Smooth muscle cell (in vitro differentiated cells): ENCODE measurements around the gene NUSAP1. TPM values are rescaled to one million over a fixed set of nuclear protein-coding genes. Genes with fewer than 3 reads are reported as not detected.
A peak's percentile ranks its signal among the peaks of the same experiment; 100 is the strongest.
"Not testable (repeated sequence)": the region's sequence is repeated elsewhere in the genome, so short reads cannot be mapped to it uniquely, and the experiment has no call there.

Experiments used
- DNase-seq: peaks from one replicate; lab custom pipeline; 2025; ENCODE audit not compliant: unreplicated experiment; lab: John Stamatoyannopoulos, UW
- H2AFZ ChIP-seq: fragments of 200-600 bp; sonication (generic); 2 replicates; pipeline ENCODE4 v1.6.0; 2016; ENCODE audit warnings: antibody characterized with exemption, low read depth, mild to moderate bottlenecking
- H3F3A ChIP-seq: fragments of 200-600 bp; sonication (generic); 2 replicates; pipeline ENCODE4 v1.6.0; 2017; ENCODE audit warnings: antibody characterized with exemption, low read depth
- H3K27ac ChIP-seq: fragments of 200-600 bp; sonication (generic); 2 replicates; pipeline ENCODE4 v1.5.1; 2016; ENCODE audit warnings: low read depth, mild to moderate bottlenecking
- H3K27me3 ChIP-seq: fragments of 200-600 bp; sonication (generic); 2 replicates; pipeline ENCODE4 v1.6.1; 2016; ENCODE audit warnings: low read depth, mild to moderate bottlenecking
- H3K36me3 ChIP-seq: fragments of 200-600 bp; sonication (generic); 2 replicates; pipeline ENCODE4 v1.5.1; 2016; ENCODE audit warnings: low read depth
- H3K4me1 ChIP-seq: fragments of 200-600 bp; sonication (generic); 2 replicates; pipeline ENCODE4 v1.5.1; 2016; ENCODE audit warnings: low read depth
- H3K4me2 ChIP-seq: fragments of 200-600 bp; sonication (generic); 2 replicates; pipeline ENCODE4 v1.6.0; 2016; ENCODE audit warnings: mild to moderate bottlenecking
- H3K4me3 ChIP-seq: fragments of 200-600 bp; sonication (generic); 2 replicates; pipeline ENCODE4 v1.5.1; 2016; ENCODE audit warnings: mild to moderate bottlenecking
- H3K79me2 ChIP-seq: fragments of 200-600 bp; sonication (generic); 2 replicates; pipeline ENCODE4 v1.6.0; 2016; ENCODE audit warnings: low read depth, mild to moderate bottlenecking
- H3K9ac ChIP-seq: fragments of 200-600 bp; sonication (generic); 2 replicates; pipeline ENCODE4 v1.6.0; 2016; ENCODE audit warnings: low read depth
- H3K9me3 ChIP-seq: fragments of 200-600 bp; sonication (generic); replicated peaks from 2 replicates; pipeline ENCODE4 v1.5.1; 2016; ENCODE audit warnings: low read depth
- H4K20me1 ChIP-seq: fragments of 200-600 bp; sonication (generic); 2 replicates; pipeline ENCODE4 v1.6.0; 2016; ENCODE audit warnings: low read depth
- WGBS: methylation state at CpG from one replicate; pipeline ENCODE4 v1.1.7; 2016; ENCODE audit warnings: low lambda C conversion rate; 5-methylcytosine and 5-hydroxymethylcytosine counted together
- polyA plus RNA-seq: library from polyadenylated mRNA; unstranded; fragments of >200 nt; fragmentation: Nextera tagmentation; extraction: Ambion mirVana; gene quantifications from 2 replicates; pipeline ENCODE4 v1.2.1, GENCODE V29; 2016
- total RNA-seq: library from RNA; depleted of rRNA; stranded (reverse); fragments of >200 nt; gene quantifications from 2 replicates; pipeline ENCODE4 v1.2.3, GENCODE V29; 2014
- TF ChIP-seq, protein P1 (sequence below): fragments of 200-600 bp; sonication (generic); IDR thresholded peaks from 2 replicates; pipeline ENCODE4 v1.5.1; 2017; ENCODE audit warnings: borderline replicate concordance, mild to moderate bottlenecking, antibody characterized with exemption; ENCODE audit not compliant: insufficient read depth, poor library complexity, severe bottlenecking

NUSAP1 gene
- total RNA-seq = 20.7 and 39.1 TPM in 2 replicates
- 19.2 and 26.6 TPM in 2 replicates for polyA plus RNA-seq

GRCh38 chr15:41332194-41333025, at the start of gene NUSAP1, which contains the start of gene OIP5:
TSS of gene NUSAP1 (plus strand) at chr15:41332881. CDS start at chr15:41332958, 77 bp downstream.
TSS of gene OIP5 (minus strand) at chr15:41332591. CDS start at chr15:41332561, 30 bp downstream.
- no peaks in the 10 kb centered on the region for H3K36me3 ChIP-seq
- peaks cover 14% of the 10 kb centered on the region for H3K4me1 ChIP-seq
- H3K9me3 ChIP-seq = no peaks in the 10 kb centered on the region
- WGBS = under 1% methylated on average over 63 of the region's 64 CpGs
- H3K4me2 ChIP-seq = peak within 1 kb of the TSS; percentile 87
- no peaks in the 10 kb centered on the region for H4K20me1 ChIP-seq
- H3K79me2 ChIP-seq = peaks cover 35% of the 10 kb centered on the region
- H3F3A ChIP-seq = no peaks in the 10 kb centered on the region
- H3K9ac ChIP-seq = peak within 1 kb of the TSS; percentile 48
- DNase-seq = peak; percentile 86
- H3K27ac ChIP-seq = peak within 1 kb of the TSS; percentile 28
- no peaks in the 10 kb centered on the region for H3K27me3 ChIP-seq
- H2AFZ ChIP-seq = peak within 1 kb of the TSS; percentile 96
- peak within 1 kb of the TSS; percentile 96 for H3K4me3 ChIP-seq
- TF ChIP-seq, protein P1, sequence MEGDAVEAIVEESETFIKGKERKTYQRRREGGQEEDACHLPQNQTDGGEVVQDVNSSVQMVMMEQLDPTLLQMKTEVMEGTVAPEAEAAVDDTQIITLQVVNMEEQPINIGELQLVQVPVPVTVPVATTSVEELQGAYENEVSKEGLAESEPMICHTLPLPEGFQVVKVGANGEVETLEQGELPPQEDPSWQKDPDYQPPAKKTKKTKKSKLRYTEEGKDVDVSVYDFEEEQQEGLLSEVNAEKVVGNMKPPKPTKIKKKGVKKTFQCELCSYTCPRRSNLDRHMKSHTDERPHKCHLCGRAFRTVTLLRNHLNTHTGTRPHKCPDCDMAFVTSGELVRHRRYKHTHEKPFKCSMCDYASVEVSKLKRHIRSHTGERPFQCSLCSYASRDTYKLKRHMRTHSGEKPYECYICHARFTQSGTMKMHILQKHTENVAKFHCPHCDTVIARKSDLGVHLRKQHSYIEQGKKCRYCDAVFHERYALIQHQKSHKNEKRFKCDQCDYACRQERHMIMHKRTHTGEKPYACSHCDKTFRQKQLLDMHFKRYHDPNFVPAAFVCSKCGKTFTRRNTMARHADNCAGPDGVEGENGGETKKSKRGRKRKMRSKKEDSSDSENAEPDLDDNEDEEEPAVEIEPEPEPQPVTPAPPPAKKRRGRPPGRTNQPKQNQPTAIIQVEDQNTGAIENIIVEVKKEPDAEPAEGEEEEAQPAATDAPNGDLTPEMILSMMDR = peak; percentile 55

GRCh38 chr15:41282980-41283652, 49.6 kb upstream of the NUSAP1 start:
- 46% methylated on average over 19 of the region's 19 CpGs for WGBS
- Histone ChIP-seq H3K4me1 (peaks cover 12% of the 10 kb centered on the region), H3K4me3 (peak overlapping the region; percentile 89), H3K9ac (peak overlapping the region; percentile 83), H2AFZ (peak overlapping the region; percentile 74), H3K4me2 (peak overlapping the region; percentile 81), H3K27ac (peak overlapping the region; percentile 88), H3K79me2 (peaks cover 42% of the 10 kb centered on the region)
- not testable (repeated sequence) for H3K27me3 ChIP-seq, DNase-seq, H3K36me3 ChIP-seq, H3K9me3 ChIP-seq, H3F3A ChIP-seq, H4K20me1 ChIP-seq

DNA sequence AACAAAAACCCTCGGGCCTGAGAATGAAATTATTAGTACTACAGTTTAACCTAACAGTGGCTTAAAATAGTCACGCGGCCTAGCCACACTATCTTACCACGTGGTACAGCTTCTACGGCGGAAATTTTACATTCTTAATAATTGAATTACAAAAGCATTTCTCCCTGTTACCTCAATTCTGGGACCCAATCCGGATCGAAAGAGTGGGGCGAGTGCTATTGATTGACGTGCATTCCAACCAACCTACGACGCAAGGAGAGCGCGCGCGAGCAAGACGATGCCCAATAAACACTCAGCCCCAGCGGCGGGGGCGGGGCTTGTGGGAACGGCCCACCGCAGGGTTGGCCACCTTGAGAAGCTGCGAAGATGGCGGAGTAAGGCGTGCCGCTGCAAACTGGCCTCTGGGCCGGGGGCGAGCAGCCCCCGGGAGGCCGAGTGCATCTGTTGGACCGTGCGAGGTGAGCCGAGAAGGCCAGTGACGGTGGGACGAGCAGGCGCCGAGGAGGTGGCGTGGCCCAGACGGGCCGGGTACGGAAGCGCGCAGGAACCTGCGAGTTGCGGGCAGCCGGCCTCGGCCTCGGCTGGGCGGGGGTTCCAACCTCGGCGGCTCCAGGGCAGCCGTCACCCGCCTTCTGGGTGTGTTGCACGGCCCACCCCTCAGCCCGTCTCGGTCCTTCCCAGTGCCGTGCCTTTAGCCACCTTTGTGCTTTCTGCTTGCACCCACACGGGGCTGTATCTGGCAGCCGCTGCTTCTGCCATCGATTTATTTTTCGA, 48.8 kb upstream of the NUSAP1 start:
- peaks cover 47% of the 10 kb centered on the region for H3K79me2 ChIP-seq
- 1% methylated on average over 58 of the region's 61 CpGs for WGBS
- H3K4me3 ChIP-seq = peak overlapping the region; percentile 89
- peak; percentile 89 for DNase-seq
- no peaks in the 10 kb centered on the region for H3K9me3 ChIP-seq
- H3K4me1 ChIP-seq = peaks cover 12% of the 10 kb centered on the region
- H3K27me3 ChIP-seq = no peaks in the 10 kb centered on the region
- peak overlapping the region; percentile 98 for H3K4me2 ChIP-seq
- peaks cover 5% of the 10 kb centered on the region for H3F3A ChIP-seq
- H4K20me1 ChIP-seq = peaks cover 6% of the 10 kb centered on the region
- peak overlapping the region; percentile 74 for H2AFZ ChIP-seq
- H3K36me3 ChIP-seq = peaks cover 7% of the 10 kb centered on the region
- peak overlapping the region; percentile 88 for H3K27ac ChIP-seq
- TF ChIP-seq, protein P1 = no peak
- H3K9ac ChIP-seq = peak overlapping the region; percentile 83
